ENCODE measurements around the gene PDE4D.

The PDE4D gene

GRCh38 chr5:59081693-59082092 is 811.8 kb downstream of the PDE4D start:
- no peaks in the 10 kb centered on the region for H3K4me1 Mint-ChIP-seq (ENCODE audit: low read depth in 2 of 2)
- H3K36me3 Mint-ChIP-seq (ENCODE audit: insufficient read depth), result no peaks in the 10 kb centered on the region
- no peak overlapping the region for H3K27ac Mint-ChIP-seq
- peaks cover 9 to 13% of the 10 kb centered on the region in 2 donors for H3K27me3 Mint-ChIP-seq
- DNase-seq (no peak), ATAC-seq (replicated peaks) (no peak)
- H3K4me3 Mint-ChIP-seq, result no peak overlapping the region
- H3K9me3 Mint-ChIP-seq, result no peaks in the 10 kb centered on the region

GRCh38 chr5:59079622-59080620 is 813.6 kb downstream of the PDE4D start:
- Mint-ChIP-seq H3K4me1 (ENCODE audit: low read depth in 2 of 2) (no peaks in the 10 kb centered on the region), H3K27me3 (peaks cover 6 to 9% of the 10 kb centered on the region in 2 donors), H3K4me3 (no peak overlapping the region), H3K36me3 (ENCODE audit: insufficient read depth) (no peaks in the 10 kb centered on the region), H3K9me3 (no peaks in the 10 kb centered on the region), H3K27ac (no peak overlapping the region)
- DNase-seq (no peak), ATAC-seq (replicated peaks) (no peak)

- H3K27me3 Mint-ChIP-seq, result peaks cover 0 to 15% of the 10 kb centered on the region in 2 donors
- no peaks in the 10 kb centered on the region for H3K4me1 Mint-ChIP-seq (ENCODE audit: low read depth in 2 of 2)
- no peak for DNase-seq
- H3K4me3 Mint-ChIP-seq, result no peak overlapping the region
- no peaks in the 10 kb centered on the region for H3K9me3 Mint-ChIP-seq
- no peaks in the 10 kb centered on the region for H3K36me3 Mint-ChIP-seq (ENCODE audit: insufficient read depth)
- H3K27ac Mint-ChIP-seq, result peak overlapping the region in 1 of 2 donors; percentile 17
- no peak for ATAC-seq (replicated peaks)
Measured at GRCh38 chr5:59071755-59072549, 821.6 kb downstream of the PDE4D start.

GRCh38 chr5:59069438-59070079 is 824.0 kb downstream of the PDE4D start:
- Mint-ChIP-seq H3K9me3 (no peaks in the 10 kb centered on the region), H3K27me3 (peaks cover 0 to 15% of the 10 kb centered on the region in 2 donors), H3K27ac (no peak overlapping the region), H3K36me3 (ENCODE audit: insufficient read depth) (no peaks in the 10 kb centered on the region), H3K4me1 (ENCODE audit: low read depth in 2 of 2) (no peaks in the 10 kb centered on the region), H3K4me3 (no peak overlapping the region)
- no peak for ATAC-seq (replicated peaks)
- no peak for DNase-seq

- Mint-ChIP-seq H3K4me3 (no peak overlapping the region), H3K4me1 (ENCODE audit: low read depth in 2 of 2) (no peaks in the 10 kb centered on the region), H3K9me3 (no peaks in the 10 kb centered on the region), H3K27ac (no peak overlapping the region), H3K36me3 (ENCODE audit: insufficient read depth) (no peaks in the 10 kb centered on the region), H3K27me3 (peaks cover 0 to 13% of the 10 kb centered on the region in 2 donors)
- no peak for DNase-seq
- ATAC-seq (replicated peaks), result no peak
Measured at GRCh38 chr5:59067956-59068656, 825.4 kb downstream of the PDE4D start.

GRCh38 chr5:59066367-59067163 is 827.0 kb downstream of the PDE4D start:
- peaks cover 0 to 5% of the 10 kb centered on the region in 2 donors for H3K27me3 Mint-ChIP-seq
- H3K4me1 Mint-ChIP-seq (ENCODE audit: low read depth in 2 of 2), result no peaks in the 10 kb centered on the region
- DNase-seq (no peak), ATAC-seq (replicated peaks) (no peak)
- H3K27ac Mint-ChIP-seq, result no peak overlapping the region
- H3K36me3 Mint-ChIP-seq (ENCODE audit: insufficient read depth), result peaks cover 4% of the 10 kb centered on the region
- no peaks in the 10 kb centered on the region for H3K9me3 Mint-ChIP-seq
- no peak overlapping the region for H3K4me3 Mint-ChIP-seq

GRCh38 chr5:59065554-59065953 is 828.0 kb downstream of the PDE4D start:
- DNase-seq, result no peak
- H3K27ac Mint-ChIP-seq, result no peak overlapping the region
- H3K27me3 Mint-ChIP-seq, result peaks cover 0 to 5% of the 10 kb centered on the region in 2 donors
- H3K4me3 Mint-ChIP-seq, result no peak overlapping the region
- peaks cover 4% of the 10 kb centered on the region for H3K36me3 Mint-ChIP-seq (ENCODE audit: insufficient read depth)
- H3K4me1 Mint-ChIP-seq (ENCODE audit: low read depth in 2 of 2), result no peaks in the 10 kb centered on the region
- ATAC-seq (replicated peaks), result no peak
- H3K9me3 Mint-ChIP-seq, result no peaks in the 10 kb centered on the region

GRCh38 chr5:59064293-59064692 is 829.2 kb downstream of the PDE4D start:
- no peak for DNase-seq
- H3K36me3 Mint-ChIP-seq (ENCODE audit: insufficient read depth), result peaks cover 4% of the 10 kb centered on the region
- peaks cover 0 to 5% of the 10 kb centered on the region in 2 donors for H3K27me3 Mint-ChIP-seq
- H3K9me3 Mint-ChIP-seq, result no peaks in the 10 kb centered on the region
- H3K4me1 Mint-ChIP-seq (ENCODE audit: low read depth in 2 of 2), result no peaks in the 10 kb centered on the region
- ATAC-seq (replicated peaks), result no peak
- no peak overlapping the region for H3K27ac Mint-ChIP-seq
- no peak overlapping the region for H3K4me3 Mint-ChIP-seq

GRCh38 chr5:59062986-59063683 is 830.4 kb downstream of the PDE4D start:
- Mint-ChIP-seq H3K27me3 (peaks cover 0 to 5% of the 10 kb centered on the region in 2 donors), H3K36me3 (ENCODE audit: insufficient read depth) (peaks cover 4% of the 10 kb centered on the region), H3K9me3 (no peaks in the 10 kb centered on the region), H3K4me3 (no peak overlapping the region), H3K4me1 (ENCODE audit: low read depth in 2 of 2) (no peaks in the 10 kb centered on the region), H3K27ac (no peak overlapping the region)
- ATAC-seq (replicated peaks) (no peak), DNase-seq (no peak)

GRCh38 chr5:59061377-59061776 is 832.1 kb downstream of the PDE4D start:
- Mint-ChIP-seq H3K4me1 (ENCODE audit: low read depth in 2 of 2) (no peaks in the 10 kb centered on the region), H3K27ac (no peak overlapping the region), H3K36me3 (ENCODE audit: insufficient read depth) (peaks cover 4% of the 10 kb centered on the region), H3K4me3 (no peak overlapping the region), H3K27me3 (peaks cover 0 to 5% of the 10 kb centered on the region in 2 donors), H3K9me3 (no peaks in the 10 kb centered on the region)
- ATAC-seq (replicated peaks) (no peak), DNase-seq (no peak)

GRCh38 chr5:59058969-59059687 is 834.4 kb downstream of the PDE4D start:
- peaks cover 0 to 5% of the 10 kb centered on the region in 2 donors for H3K27me3 Mint-ChIP-seq
- DNase-seq (no peak), ATAC-seq (replicated peaks) (no peak)
- peaks cover 4% of the 10 kb centered on the region for H3K36me3 Mint-ChIP-seq (ENCODE audit: insufficient read depth)
- no peaks in the 10 kb centered on the region for H3K9me3 Mint-ChIP-seq
- peak overlapping the region in 1 of 2 donors; percentile 10 for H3K27ac Mint-ChIP-seq
- H3K4me3 Mint-ChIP-seq, result no peak overlapping the region
- no peaks in the 10 kb centered on the region for H3K4me1 Mint-ChIP-seq (ENCODE audit: low read depth in 2 of 2)

Data from effector memory CD8-positive, alpha-beta T cell (primary cell).